H1 (cell line): Measurements from ENCODE around the gene ACADSB. TPM values are rescaled to one million over a fixed set of nuclear protein-coding genes. Genes with fewer than 3 reads are reported as not detected.

ENCODE experiments used
- CTCF ChIA-PET: fragments of 300-600 bp; sonication (Branson Sonifier 250); formaldehyde crosslinking; loops from one replicate; lab custom pipeline; 2021; ENCODE audit not compliant: partially characterized antibody; lab: Charles Lee
- POLR2A ChIA-PET: fragments of 300-600 bp; sonication (Branson Sonifier 250); formaldehyde crosslinking; loops from one replicate; lab custom pipeline; 2021; ENCODE audit warnings: inconsistent platforms; ENCODE audit not compliant: partially characterized antibody; lab: Charles Lee
- DNase-seq, 2 experiments: peaks; one replicate each; pipeline versions ENCODE4 v3.0.0 to v3.0.0-alpha.2; 2010 to 2022; ENCODE audit warnings: low spot score in 2 of 2, low read depth in 1 of 2, mixed read lengths in 1 of 2
- FAIRE-seq: peaks from 2 replicates; lab custom pipeline; 2011; peaks lifted over from hg19 to GRCh38; lab: Jason Lieb, UNC
- H2AFZ ChIP-seq: 2 replicates; pipeline ENCODE4 v1.8.1; 2012; ENCODE audit warnings: low read length, inconsistent platforms
- H2AK5ac ChIP-seq: 2 replicates; pipeline ENCODE4 v1.6.1; 2013; ENCODE audit warnings: low read depth, low read length
- H2BK120ac ChIP-seq: replicated peaks from 2 replicates; pipeline ENCODE3; 2013; ENCODE audit warnings: low read depth, low read length, inconsistent platforms
- H2BK12ac ChIP-seq: 2 replicates; pipeline ENCODE4 v1.6.1; 2013; ENCODE audit warnings: low read depth, low read length
- H2BK15ac ChIP-seq: 2 replicates; pipeline ENCODE4 v1.6.1; 2013; ENCODE audit warnings: low read length
- H2BK20ac ChIP-seq: 2 replicates; pipeline ENCODE4 v1.6.1; 2013; ENCODE audit warnings: low read length
- H2BK5ac ChIP-seq: 2 replicates; pipeline ENCODE4 v1.6.1; 2013; ENCODE audit warnings: low read depth, low read length
- H3K14ac ChIP-seq: 2 replicates; pipeline ENCODE4 v1.6.1; 2013; ENCODE audit warnings: inconsistent platforms; ENCODE audit not compliant: insufficient read length
- H3K18ac ChIP-seq: 2 replicates; pipeline ENCODE4 v1.6.1; 2013; ENCODE audit warnings: low read length; ENCODE audit errors: extremely low read depth
- H3K23ac ChIP-seq: 2 replicates; pipeline ENCODE4 v1.6.1; 2013; ENCODE audit warnings: inconsistent platforms; ENCODE audit not compliant: insufficient read length
- H3K23me2 ChIP-seq: 2 replicates; pipeline ENCODE4 v1.6.1; 2013; ENCODE audit warnings: low read depth, low read length
- H3K27ac ChIP-seq: 2 replicates; pipeline ENCODE4 v1.6.1; 2011; ENCODE audit warnings: low read depth, low read length, inconsistent platforms
- H3K27me3 ChIP-seq, 4 experiments: replicated peaks in 1 of 4; 1 replicate in 1 of 4; 2 replicates in 3 of 4; pipeline versions ENCODE4 v1.6.1 to v1.8.1; 2011 to 2013; ENCODE audit warnings: low read length in 3 of 4, mild to moderate bottlenecking in 3 of 4, inconsistent platforms in 2 of 4, mixed read lengths in 2 of 4, moderate library complexity in 1 of 4; ENCODE audit not compliant: control insufficient read depth in 3 of 4, insufficient read depth in 3 of 4; ENCODE audit errors: extremely low read depth in 1 of 4
- H3K36me3 ChIP-seq, 4 experiments: 2 replicates each; pipeline versions ENCODE4 v1.6.1 to v1.8.1; 2011 to 2013; ENCODE audit warnings: mild to moderate bottlenecking in 4 of 4, low read length in 3 of 4, moderate library complexity in 2 of 4, control low read depth in 1 of 4, inconsistent platforms in 1 of 4; ENCODE audit not compliant: insufficient read depth in 4 of 4, control insufficient read depth in 2 of 4
- H3K4ac ChIP-seq: replicated peaks from 2 replicates; pipeline ENCODE3; 2013; ENCODE audit warnings: low read length, low read depth, mixed read lengths, inconsistent platforms; ENCODE audit not compliant: insufficient read length
- H3K4me1 ChIP-seq, 4 experiments: replicated peaks in 1 of 4; 1 replicate in 1 of 4; 2 replicates in 3 of 4; pipeline versions ENCODE4 v1.6.1 to v1.8.1; 2011 to 2013; ENCODE audit warnings: low read length in 3 of 4, inconsistent platforms in 2 of 4, mixed read lengths in 1 of 4; ENCODE audit not compliant: insufficient read depth in 4 of 4, control insufficient read depth in 3 of 4
- H3K4me2 ChIP-seq, 2 experiments: 2 replicates each; pipeline versions ENCODE4 v1.6.1 to v1.8.1; 2011 to 2013; ENCODE audit warnings: low read depth in 2 of 2, low read length in 2 of 2, control low read depth in 1 of 2, inconsistent platforms in 1 of 2, mild to moderate bottlenecking in 1 of 2; ENCODE audit not compliant: insufficient read depth in 1 of 2
- H3K4me3 ChIP-seq, 4 experiments: fragments of 200-600, 300-600 bp in 1 of 4; sonication (generic), shearing (Covaris generic), sonication (Bioruptor Twin) in 1 of 4; 2 replicates each; pipeline versions ENCODE4 v1.5.1 to v1.8.1; 2011 to 2016; ENCODE audit warnings: low read length in 4 of 4, low read depth in 3 of 4, control low read depth in 2 of 4, inconsistent platforms in 2 of 4, mild to moderate bottlenecking in 2 of 4, mixed read lengths in 1 of 4, moderate library complexity in 1 of 4; ENCODE audit not compliant: insufficient read depth in 2 of 4; ENCODE audit errors: extremely low read depth in 1 of 4
- H3K56ac ChIP-seq: replicated peaks from 2 replicates; pipeline ENCODE3; 2013; ENCODE audit warnings: low read depth, mild to moderate bottlenecking, mixed read lengths, low read length, inconsistent platforms; ENCODE audit not compliant: insufficient read length
- H3K79me1 ChIP-seq: 2 replicates; pipeline ENCODE4 v1.6.1; 2013; ENCODE audit warnings: low read depth, low read length, control low read depth
- H3K79me2 ChIP-seq, 2 experiments: 2 replicates each; pipeline versions ENCODE4 v1.6.1 to v1.8.1; 2012 to 2013; ENCODE audit warnings: low read length in 2 of 2, mild to moderate bottlenecking in 2 of 2, inconsistent platforms in 1 of 2; ENCODE audit not compliant: insufficient read depth in 2 of 2, control insufficient read depth in 1 of 2
- H3K9ac ChIP-seq, 4 experiments: replicated peaks in 1 of 4; 1 replicate in 1 of 4; 2 replicates in 3 of 4; pipeline versions ENCODE4 v1.6.1 to v1.8.1; 2011 to 2013; ENCODE audit warnings: low read depth in 3 of 4, low read length in 3 of 4, control low read depth in 2 of 4, mild to moderate bottlenecking in 2 of 4, moderate library complexity in 2 of 4, inconsistent platforms in 1 of 4; ENCODE audit errors: extremely low read depth in 1 of 4
- H3K9me3 ChIP-seq, 2 experiments: 2 replicates each; pipeline versions ENCODE4 v1.6.1 to v1.8.1; 2012 to 2013; ENCODE audit warnings: mild to moderate bottlenecking in 2 of 2, moderate library complexity in 2 of 2, control low read depth in 1 of 2, inconsistent platforms in 1 of 2, low read depth in 1 of 2, low read length in 1 of 2, mixed read lengths in 1 of 2; ENCODE audit not compliant: insufficient read depth in 2 of 2
- H4K20me1 ChIP-seq, 2 experiments: replicated peaks in 1 of 2; 2 replicates each; pipeline versions ENCODE3 to v1.8.1; 2011 to 2013; ENCODE audit warnings: inconsistent platforms in 2 of 2, low read length in 2 of 2, mild to moderate bottlenecking in 1 of 2; ENCODE audit not compliant: insufficient read depth in 2 of 2, control insufficient read depth in 1 of 2
- H4K5ac ChIP-seq: 2 replicates; pipeline ENCODE4 v1.6.1; 2013; ENCODE audit warnings: low read length, low read depth, mixed read lengths, inconsistent platforms; ENCODE audit not compliant: insufficient read length
- H4K8ac ChIP-seq: 2 replicates; pipeline ENCODE4 v1.8.0; 2013; ENCODE audit warnings: mild to moderate bottlenecking, moderate library complexity, low read length, inconsistent platforms; ENCODE audit not compliant: insufficient read depth; ENCODE audit errors: extremely low read depth
- H4K91ac ChIP-seq: replicated peaks from 2 replicates; pipeline ENCODE3; 2013; ENCODE audit warnings: low read length, mixed read lengths, inconsistent platforms; ENCODE audit not compliant: insufficient read length
- CHD1 ChIP-seq: IDR thresholded peaks from 2 replicates; pipeline ENCODE4 v1.6.1; 2012; ENCODE audit warnings: low read depth, low read length, improper control_type of control experiment
- EP300 ChIP-seq, 2 experiments: IDR thresholded peaks; 1 replicate in 1 of 2; 2 replicates in 1 of 2; pipeline ENCODE4 v1.6.1; 2011 to 2012; ENCODE audit warnings: low read depth in 2 of 2, low read length in 2 of 2, mild to moderate bottlenecking in 2 of 2, borderline replicate concordance in 1 of 2, inconsistent platforms in 1 of 2, moderate library complexity in 1 of 2
- FOSL1 ChIP-seq: IDR thresholded peaks from 2 replicates; pipeline ENCODE4 v1.6.1; 2011; ENCODE audit warnings: mild to moderate bottlenecking, low read depth, low read length, moderate library complexity; ENCODE audit not compliant: insufficient read depth
- POU5F1 ChIP-seq: IDR thresholded peaks from 2 replicates; pipeline ENCODE4 v1.6.1; 2011; ENCODE audit warnings: low read depth, mild to moderate bottlenecking, low read length, moderate library complexity
- TAF7 ChIP-seq: optimal IDR thresholded peaks from 2 replicates; pipeline ENCODE3; 2011; ENCODE audit warnings: low read depth, mild to moderate bottlenecking, inconsistent platforms, low read length, moderate library complexity, borderline replicate concordance
- TEAD4 ChIP-seq: IDR thresholded peaks from 2 replicates; pipeline ENCODE4 v1.6.1; 2012; ENCODE audit warnings: low read depth, low read length, inconsistent platforms, mixed read lengths
- ZNF274 ChIP-seq: IDR thresholded peaks from 2 replicates; pipeline ENCODE4 v1.7.0; 2012; ENCODE audit warnings: low read length, borderline replicate concordance; ENCODE audit errors: extremely low read depth
- WGBS, 2 experiments: shearing (Covaris generic) in 1 of 2; methylation state at CpG; one replicate each; pipeline versions ENCODE4 v1.1.6 to v1.1.7; 2013 to 2015; ENCODE audit warnings: low lambda C conversion rate in 2 of 2, mixed read lengths in 2 of 2, inconsistent platforms in 1 of 2, low coverage in 1 of 2, missing lambda C conversion rate in 1 of 2; ENCODE audit not compliant: insufficient replicate concordance in 2 of 2, insufficient coverage in 1 of 2, insufficient read length in 1 of 2; ENCODE audit errors: extremely low coverage in 1 of 2, missing lambda C conversion rate in 1 of 2; 5-methylcytosine and 5-hydroxymethylcytosine counted together
- polyA plus RNA-seq, 7 experiments: library from polyadenylated mRNA; depleted of rRNA in 3 of 7; stranded (reverse) in 5 of 7; unstranded in 2 of 7; fragments of >200 nt in 5 of 7; fragments of 200-250 nt in 2 of 7; gene quantifications; 1 replicate in 5 of 7; 2 replicates in 1 of 7; 4 replicates in 1 of 7; pipeline versions ENCODE4 v1.2.1 to v1.2.3, GENCODE V29; 2011 to 2013; ENCODE audit warnings: missing spikeins in 2 of 7, mixed read lengths in 2 of 7
- total RNA-seq: library from RNA; stranded (reverse); fragmentation: NEBNext Ultra II Directional; extraction: Animal tissue kit (Norgen Biotek cat#: 25700); gene quantifications from 2 replicates; pipeline ENCODE4 v1.2.1, GENCODE V29; 2021

ACADSB gene
- total and polyA plus RNA-seq, 2 of the 8 experiments (the other 6 are each of a cell fraction or from before 2014, with no cell fraction given): 5.6 to 11.2 TPM

GRCh38 chr10:123026302-123026701 lies 17.5 kb downstream of the ACADSB start:
- no peak overlapping the region for H2BK20ac ChIP-seq
- H3K79me1 ChIP-seq: no peaks in the 10 kb centered on the region
- FAIRE-seq (no peak), DNase-seq (no peak)
- no peak overlapping the region for H3K4me3 ChIP-seq
- no peak for TF ChIP-seq POU5F1
- no peak for TF ChIP-seq CHD1
- TF ChIP-seq EP300 (IDR thresholded peaks at IDR 0.05; ENCODE audit: borderline replicate concordance in 1 of 2, low read depth in 2 of 2, low read length in 2 of 2): no peak
- TF ChIP-seq TAF7: no peak
- no peak for TF ChIP-seq TEAD4
- TF ChIP-seq ZNF274: no peak
- TF ChIP-seq FOSL1: no peak
- H3K14ac ChIP-seq: no peak overlapping the region
- H3K4ac ChIP-seq: no peak overlapping the region
- POLR2A ChIA-PET: no interaction called here
- no peak overlapping the region for H2AK5ac ChIP-seq
- no peak overlapping the region for H4K5ac ChIP-seq
- H2BK15ac ChIP-seq: no peak overlapping the region
- no peaks in the 10 kb centered on the region for H3K36me3 ChIP-seq
- no peak overlapping the region for H2AFZ ChIP-seq
- H3K18ac ChIP-seq: no peak overlapping the region
- H2BK12ac ChIP-seq: no peak overlapping the region
- no peaks in the 10 kb centered on the region for H3K79me2 ChIP-seq
- peaks cover 0 to 2% of the 10 kb centered on the region in 2 experiments for H4K20me1 ChIP-seq
- H4K91ac ChIP-seq: no peak overlapping the region
- H2BK120ac ChIP-seq: no peak overlapping the region
- H3K9me3 ChIP-seq: no peaks in the 10 kb centered on the region
- no peak overlapping the region for H3K4me2 ChIP-seq
- H2BK5ac ChIP-seq: no peak overlapping the region
- 46% methylated on average over 1 of the region's 1 CpG; no CpG with 5 or more reads in 1 of the 2 experiments for WGBS, 2 experiments
- H3K27me3 ChIP-seq: no peaks in the 10 kb centered on the region; a peak in 2 of 7 replicates
- CTCF ChIA-PET: interaction anchor here (1.6 kb wide), 1 partner anchor 12 kb away, joined by 4 read pairs; no protein-coding TSS in a partner anchor
- no peaks in the 10 kb centered on the region for H3K23me2 ChIP-seq
- peaks cover 0 to 8% (median 0%) of the 10 kb centered on the region in 4 experiments; a peak in 1 of 7 replicates for H3K4me1 ChIP-seq
- H3K23ac ChIP-seq: no peak overlapping the region
- H3K9ac ChIP-seq: no peak overlapping the region
- H4K8ac ChIP-seq: no peak overlapping the region
- no peak overlapping the region for H3K56ac ChIP-seq
- H3K27ac ChIP-seq: no peak overlapping the region
